Measurements from ENCODE around the gene MOB3B. TPM values are rescaled to one million over a fixed set of nuclear protein-coding genes. Genes with fewer than 3 reads are reported as not detected.

The MOB3B gene
- total and polyA plus RNA-seq, 10 of the 15 experiments (the other 5 are each of a cell fraction or from before 2014, with no cell fraction given), result 0.44 to 2.7 (median 0.91) TPM

DNA sequence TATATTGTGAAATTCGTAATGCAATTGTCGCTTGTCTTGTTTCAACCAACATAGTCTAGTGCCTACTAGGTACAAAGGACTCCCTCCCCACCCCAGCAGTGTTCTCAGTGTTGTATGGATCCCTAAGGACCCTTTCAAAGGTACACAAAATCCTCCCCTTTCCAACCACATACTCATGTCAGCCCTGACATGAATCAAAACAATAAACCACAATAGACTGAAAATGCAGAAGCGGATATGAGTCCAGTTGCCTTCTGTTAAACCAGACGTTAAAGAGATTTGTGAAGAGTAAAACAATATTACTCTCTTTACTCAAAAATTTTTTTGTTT lies 87.9 kb downstream of the MOB3B start (continued):
- TF ChIP-seq SRF (IDR thresholded peaks at IDR 0.05; ENCODE audit: low read depth in 2 of 2, low read length in 2 of 2) (0 out of 4 replicates have a peak, but pooled peaks of 1 of the 2 experiments have one; percentile 22), BCL11A (IDR thresholded peaks at IDR 0.05; ENCODE audit: low read depth, low read length) (peak; percentile 88), MEF2B (IDR thresholded peaks at IDR 0.05; ENCODE audit: partially characterized antibody, poor library complexity, severe bottlenecking) (peak; percentile 61), MTA3 (IDR thresholded peaks at IDR 0.05; ENCODE audit: borderline replicate concordance, low read length) (no peak)
- TF ChIP-seq, protein P1, sequence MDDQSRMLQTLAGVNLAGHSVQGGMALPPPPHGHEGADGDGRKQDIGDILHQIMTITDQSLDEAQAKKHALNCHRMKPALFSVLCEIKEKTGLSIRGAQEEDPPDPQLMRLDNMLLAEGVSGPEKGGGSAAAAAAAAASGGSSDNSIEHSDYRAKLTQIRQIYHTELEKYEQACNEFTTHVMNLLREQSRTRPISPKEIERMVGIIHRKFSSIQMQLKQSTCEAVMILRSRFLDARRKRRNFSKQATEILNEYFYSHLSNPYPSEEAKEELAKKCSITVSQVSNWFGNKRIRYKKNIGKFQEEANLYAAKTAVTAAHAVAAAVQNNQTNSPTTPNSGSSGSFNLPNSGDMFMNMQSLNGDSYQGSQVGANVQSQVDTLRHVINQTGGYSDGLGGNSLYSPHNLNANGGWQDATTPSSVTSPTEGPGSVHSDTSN (IDR thresholded peaks at IDR 0.05; ENCODE audit: insufficient replicate concordance, low read depth, low read length), result peak; percentile 26

DNA sequence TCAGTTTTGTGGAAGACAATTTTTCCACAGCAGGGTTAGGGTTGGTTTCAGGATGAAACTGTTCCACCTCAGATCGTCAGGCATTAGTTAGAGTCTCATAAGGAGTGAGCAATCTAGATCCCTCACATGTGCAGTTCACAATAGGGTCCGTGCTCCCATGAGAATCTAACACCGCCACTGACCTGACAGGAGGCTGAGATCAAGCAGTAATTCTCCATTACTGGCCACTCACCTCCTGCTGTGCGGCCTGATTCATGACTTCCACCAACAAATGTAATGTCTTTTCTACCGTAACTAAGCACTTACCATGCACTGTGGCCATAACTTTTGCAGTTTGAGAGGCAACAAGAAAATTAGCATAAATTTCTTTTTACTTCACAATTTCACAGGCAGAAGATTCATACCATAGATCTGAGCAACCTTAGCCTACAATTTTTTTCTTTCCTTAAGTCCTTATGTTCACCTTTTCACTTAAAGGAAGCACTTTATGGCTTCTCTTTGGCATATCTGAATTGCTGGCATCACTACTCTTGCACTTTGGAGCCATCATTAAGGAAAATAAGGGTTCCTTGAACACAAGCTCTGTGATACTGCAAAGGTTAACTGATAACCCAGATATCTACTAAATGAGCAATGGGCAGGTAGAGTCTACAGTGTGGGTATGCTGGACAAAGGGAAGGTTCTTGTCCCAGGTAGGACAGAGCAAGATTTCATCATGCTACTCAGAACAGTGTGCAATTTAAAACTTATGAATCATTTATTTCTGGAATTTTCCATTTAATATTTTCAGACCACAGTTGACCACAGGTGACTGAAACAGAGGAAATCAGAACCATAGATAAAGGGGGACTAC lies 88.5 kb downstream of the MOB3B start:
- ChIA-PET SMC1A (ENCODE audit: uncharacterized antibody, unreplicated experiment) (no interaction called here), RAD21 (ENCODE audit: unreplicated experiment) (interaction anchor here (1.6 kb wide), 1 partner anchor 74 kb away, joined by 5 read pairs; no protein-coding TSS in a partner anchor), CTCF (interaction anchor here (1.1 kb wide), 1 partner anchor 11 kb away, joined by 3 read pairs; no protein-coding TSS in a partner anchor), POLR2A (no interaction called here)
- 77% methylated on average over 5 of the region's 5 CpGs for WGBS (ENCODE audit: insufficient coverage, insufficient replicate concordance, low lambda C conversion rate, missing lambda C conversion rate)
- FAIRE-seq, result no peak
- no peak for DNase-seq (ENCODE audit: low read depth, low spot score)
- H3K4me3 ChIP-seq, result no peak overlapping the region
- no peak overlapping the region for H2AFZ ChIP-seq (ENCODE audit: control insufficient read depth, low read depth, low read length)
- in situ Hi-C loops (cut with MboI) (no loop called here), intact Hi-C loops (cut with micrococcal nuclease; ENCODE audit: unreplicated experiment) (loop anchor here (2.0 to 5.0 kb wide), 2 partner anchors 62 to 86 kb away; partner anchors contain the start of gene MOB3B)
- no peaks in the 10 kb centered on the region for H3K36me3 ChIP-seq (ENCODE audit: control insufficient read depth in 2 of 2, insufficient read depth in 2 of 2, low read length in 1 of 2)
- H3K79me2 ChIP-seq (ENCODE audit: control insufficient read depth, insufficient read depth, low read length), result no peaks in the 10 kb centered on the region
- no peak overlapping the region for H3K9ac ChIP-seq (ENCODE audit: control insufficient read depth, insufficient read depth, low read length)
- no peaks in the 10 kb centered on the region; the same call in 1 of the 3 replicates for H3K9me3 ChIP-seq (replicated peaks; ENCODE audit: control insufficient read depth, insufficient read depth, low read length)
- TF ChIP-seq MXI1 (IDR thresholded peaks at IDR 0.05; ENCODE audit: low read depth, low read length) (no peak), SPI1 (IDR thresholded peaks at IDR 0.05; ENCODE audit: borderline replicate concordance, insufficient read depth, low read depth, low read length) (no peak), PAX5 (IDR thresholded peaks at IDR 0.05; ENCODE audit: borderline replicate concordance, low read depth, low read length) (no peak), POU2F2 (IDR thresholded peaks at IDR 0.05; ENCODE audit: borderline replicate concordance, low read depth, low read length) (no peak), RB1 (IDR thresholded peaks at IDR 0.05; ENCODE audit: borderline replicate concordance) (no peak)
- TF ChIP-seq, protein P2, sequence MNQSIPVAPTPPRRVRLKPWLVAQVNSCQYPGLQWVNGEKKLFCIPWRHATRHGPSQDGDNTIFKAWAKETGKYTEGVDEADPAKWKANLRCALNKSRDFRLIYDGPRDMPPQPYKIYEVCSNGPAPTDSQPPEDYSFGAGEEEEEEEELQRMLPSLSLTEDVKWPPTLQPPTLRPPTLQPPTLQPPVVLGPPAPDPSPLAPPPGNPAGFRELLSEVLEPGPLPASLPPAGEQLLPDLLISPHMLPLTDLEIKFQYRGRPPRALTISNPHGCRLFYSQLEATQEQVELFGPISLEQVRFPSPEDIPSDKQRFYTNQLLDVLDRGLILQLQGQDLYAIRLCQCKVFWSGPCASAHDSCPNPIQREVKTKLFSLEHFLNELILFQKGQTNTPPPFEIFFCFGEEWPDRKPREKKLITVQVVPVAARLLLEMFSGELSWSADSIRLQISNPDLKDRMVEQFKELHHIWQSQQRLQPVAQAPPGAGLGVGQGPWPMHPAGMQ (IDR thresholded peaks at IDR 0.05; ENCODE audit: borderline replicate concordance), result no peak
- H3K27ac ChIP-seq (ENCODE audit: control insufficient read depth, insufficient read depth), result no peak overlapping the region
- H3K4me2 ChIP-seq (ENCODE audit: control insufficient read depth, insufficient read depth), result peak overlapping the region; percentile 4; the same call in 1 of the 2 replicates
- ATAC-seq, result peak; percentile 63; the same call in 1 of the 3 replicates
- H4K20me1 ChIP-seq (ENCODE audit: control insufficient read depth, insufficient read depth), result no peaks in the 10 kb centered on the region
- H3K27me3 ChIP-seq (replicated peaks in 1 of 2; ENCODE audit: control insufficient read depth in 2 of 2, insufficient read depth in 2 of 2, low read length in 1 of 2), result no peaks in the 10 kb centered on the region
- BruUV-seq (replicated peaks), result no TSS peak
- H3K4me1 ChIP-seq (ENCODE audit: control insufficient read depth, insufficient read depth, low read length), result peaks cover 9% of the 10 kb centered on the region

Measured in GM12878 (cell line).